ENCODE data around the gene FBXO38.

FBXO38 gene

DNA sequence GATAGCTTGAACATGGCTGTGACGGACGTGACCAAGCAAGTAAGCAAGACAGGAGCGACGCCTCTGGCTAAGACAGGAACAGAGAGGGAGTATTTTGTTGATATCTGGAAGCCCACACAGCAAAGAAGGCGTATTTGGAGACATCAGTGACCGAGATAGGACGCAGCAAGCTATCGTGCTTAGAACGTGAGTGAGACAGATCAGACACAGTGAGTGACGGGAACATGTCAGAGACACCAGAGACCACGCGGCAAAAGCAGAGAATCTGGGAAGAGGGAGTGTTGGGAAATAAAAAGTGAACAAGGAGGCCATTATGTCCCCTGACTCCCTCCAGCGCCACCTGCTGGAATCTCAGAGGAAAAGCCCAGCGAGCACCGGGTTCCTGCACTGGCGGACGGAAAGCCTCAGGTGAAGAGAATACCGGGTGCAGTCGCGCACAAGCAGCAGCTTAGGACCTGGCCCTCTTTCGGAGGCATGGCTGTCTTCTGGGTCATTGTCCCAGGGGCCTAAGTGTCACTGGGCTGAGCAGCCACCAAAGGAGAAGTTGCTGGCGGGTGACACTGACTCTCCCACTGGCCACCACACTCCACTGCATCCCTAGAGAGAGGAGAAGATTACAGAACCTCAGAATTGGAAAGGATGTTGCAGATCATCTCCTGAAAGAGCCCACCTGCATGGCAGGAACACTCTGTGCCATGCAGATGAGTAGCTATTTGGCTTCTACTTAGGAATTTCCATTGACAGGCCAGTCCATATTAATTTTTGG is 99.1 kb downstream of the FBXO38 start:
- DNase-seq: peak; percentile 40

- DNase-seq: no peak
These were observed 100.0 kb downstream of the FBXO38 start for GRCh38 chr5:148483750-148484149.

GRCh38 chr5:148484651-148485050 is 100.9 kb downstream of the FBXO38 start:
- no peak for DNase-seq

- DNase-seq: no peak
These were observed 102.7 kb downstream of the FBXO38 start for GRCh38 chr5:148486456-148486855.

GRCh38 chr5:148488757-148489156 is 105.0 kb downstream of the FBXO38 start:
- DNase-seq: no peak

- DNase-seq: no peak
These were observed 107.4 kb downstream of the FBXO38 start for GRCh38 chr5:148491015-148491792.

DNA sequence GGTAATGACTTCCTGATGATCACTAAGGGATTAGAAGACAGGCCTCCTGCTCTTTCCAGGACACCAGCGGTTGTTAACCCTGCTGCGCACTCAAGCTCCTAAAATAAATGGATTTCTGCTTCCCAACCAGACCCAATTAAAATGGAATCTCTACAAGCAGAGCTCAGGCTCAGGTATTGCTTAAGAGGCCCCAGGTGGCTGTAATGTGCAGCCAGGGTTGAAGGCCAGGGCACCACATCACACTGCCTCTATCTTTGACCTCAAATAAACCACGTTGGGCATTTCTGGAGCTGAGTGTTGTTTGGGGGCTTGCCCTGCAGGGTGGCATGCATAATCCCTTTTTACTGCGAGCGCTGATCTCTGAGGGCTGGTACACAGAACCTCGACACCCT is 108.0 kb downstream of the FBXO38 start:
- DNase-seq: no peak

DNA sequence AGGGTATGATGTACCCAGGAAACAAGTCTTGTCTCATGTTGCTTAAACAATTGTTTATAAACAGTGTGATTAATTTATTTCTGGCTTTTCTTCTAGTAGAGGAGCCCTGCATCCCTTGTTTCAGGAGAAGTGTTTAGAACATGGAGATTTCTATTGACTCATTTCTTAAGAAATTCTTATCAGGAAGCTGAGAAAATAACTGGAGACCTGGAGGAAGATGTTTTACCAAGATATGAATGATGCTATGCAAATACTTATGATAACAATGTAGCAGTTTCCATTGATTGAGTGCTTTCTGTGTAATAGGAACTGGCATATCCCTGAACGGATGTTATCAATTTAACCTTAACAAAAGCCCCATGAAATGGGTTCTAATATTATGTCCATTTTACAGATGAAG is 108.6 kb downstream of the FBXO38 start:
- no peak for DNase-seq
